GM21367 (cell line): ENCODE measurements around the gene PCDHB1.
"Not testable (repeated sequence)": the region's sequence is repeated elsewhere in the genome, so short reads cannot be mapped to it uniquely, and the experiment has no call there.

Experiments
- ATAC-seq: cut with Tn5 transposase; IDR thresholded peaks from one replicate; pipeline ENCODE4 v1.9.1; 2021; ENCODE audit not compliant: unreplicated experiment

PCDHB1 gene

DNA sequence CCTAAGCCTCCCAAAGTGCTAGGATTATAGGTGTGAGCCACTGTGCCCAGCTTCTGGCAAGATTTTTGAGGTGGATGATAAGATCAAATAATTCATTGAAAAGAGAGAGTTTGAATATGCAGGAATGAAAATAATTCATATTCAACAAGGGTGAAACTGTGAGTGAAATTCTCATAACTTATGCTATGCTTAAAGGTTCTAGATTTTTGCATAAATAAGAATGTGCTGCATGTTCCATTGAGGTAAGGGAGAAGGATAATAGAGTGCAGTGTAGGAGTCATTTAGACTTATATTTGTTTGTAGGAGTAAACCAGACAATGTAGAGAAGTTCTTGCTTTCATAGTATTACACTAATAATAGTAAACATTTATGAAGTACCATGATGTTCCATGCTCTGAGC is 31.1 kb downstream of the PCDHB1 start:
- ATAC-seq, result no peak

DNA sequence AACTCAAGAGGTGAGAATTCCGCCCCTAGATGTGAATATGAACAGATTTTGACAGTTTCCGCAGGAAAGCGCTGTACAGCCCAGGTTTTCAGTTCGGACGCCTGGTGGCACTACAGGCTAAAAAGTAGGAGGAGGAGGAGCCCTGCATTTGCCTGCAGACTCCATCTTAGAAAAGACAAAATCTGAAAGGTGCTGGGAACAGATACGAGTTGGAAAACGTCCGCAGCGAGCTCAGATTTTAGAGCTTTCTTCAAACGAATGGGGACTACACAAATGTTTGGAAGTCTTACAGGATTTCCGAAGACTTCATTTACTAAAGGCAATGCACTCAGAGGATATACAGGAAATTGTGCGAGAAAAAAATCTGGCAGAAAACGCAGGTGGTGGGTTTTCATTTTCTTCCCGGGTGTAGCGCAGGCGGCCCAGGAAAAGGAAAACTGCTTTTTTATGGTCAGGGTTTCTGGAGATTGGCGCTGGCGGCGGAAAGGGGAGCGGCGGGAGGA is 33.4 kb downstream of the PCDHB1 start:
- peak; percentile 62 for ATAC-seq

DNA sequence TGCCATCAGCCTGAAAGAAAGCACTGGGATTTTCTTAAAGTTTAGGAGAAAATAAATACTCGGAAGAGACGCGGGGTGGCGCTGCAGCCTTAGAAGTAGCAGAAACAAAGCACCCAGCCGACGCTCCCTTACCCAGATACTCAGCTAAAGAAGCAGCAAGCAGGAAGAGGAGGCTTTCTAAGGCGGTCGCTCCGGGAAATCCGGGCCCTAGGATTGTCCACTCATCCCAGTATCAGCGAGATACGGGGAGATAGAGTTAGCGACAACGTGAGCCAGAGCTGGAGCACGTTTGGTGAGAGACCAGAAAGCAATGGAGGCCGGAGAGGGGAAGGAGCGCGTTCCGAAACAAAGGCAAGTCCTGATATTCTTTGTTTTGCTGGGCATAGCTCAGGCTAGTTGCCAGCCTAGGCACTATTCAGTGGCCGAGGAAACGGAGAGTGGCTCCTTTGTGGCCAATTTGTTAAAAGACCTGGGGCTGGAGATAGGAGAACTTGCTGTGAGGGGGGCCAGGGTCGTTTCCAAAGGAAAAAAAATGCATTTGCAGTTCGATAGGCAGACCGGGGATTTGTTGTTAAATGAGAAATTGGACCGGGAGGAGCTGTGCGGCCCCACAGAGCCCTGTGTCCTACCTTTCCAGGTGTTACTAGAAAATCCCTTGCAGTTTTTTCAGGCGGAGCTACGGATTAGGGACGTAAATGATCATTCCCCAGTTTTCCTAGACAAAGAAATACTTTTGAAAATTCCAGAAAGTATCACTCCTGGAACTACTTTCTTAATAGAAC is 43.5 kb downstream of the PCDHB1 start, which contains the start of gene PCDHB2:
TSS of gene PCDHB2 (plus strand) at position 135 of the 782 bp plus-strand sequence. CDS start at position 311, 176 bp downstream.
- no peak for ATAC-seq

DNA sequence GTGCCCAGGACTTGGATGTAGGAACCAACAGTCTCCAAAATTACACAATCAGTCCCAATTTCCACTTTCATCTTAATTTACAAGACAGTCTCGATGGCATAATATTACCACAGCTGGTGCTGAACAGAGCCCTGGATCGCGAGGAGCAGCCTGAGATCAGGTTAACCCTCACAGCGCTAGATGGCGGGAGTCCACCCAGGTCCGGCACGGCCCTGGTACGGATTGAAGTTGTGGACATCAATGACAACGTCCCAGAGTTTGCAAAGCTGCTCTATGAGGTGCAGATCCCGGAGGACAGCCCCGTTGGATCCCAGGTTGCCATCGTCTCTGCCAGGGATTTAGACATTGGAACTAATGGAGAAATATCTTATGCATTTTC is 44.1 kb downstream of the PCDHB1 start:
- no peak for ATAC-seq

DNA sequence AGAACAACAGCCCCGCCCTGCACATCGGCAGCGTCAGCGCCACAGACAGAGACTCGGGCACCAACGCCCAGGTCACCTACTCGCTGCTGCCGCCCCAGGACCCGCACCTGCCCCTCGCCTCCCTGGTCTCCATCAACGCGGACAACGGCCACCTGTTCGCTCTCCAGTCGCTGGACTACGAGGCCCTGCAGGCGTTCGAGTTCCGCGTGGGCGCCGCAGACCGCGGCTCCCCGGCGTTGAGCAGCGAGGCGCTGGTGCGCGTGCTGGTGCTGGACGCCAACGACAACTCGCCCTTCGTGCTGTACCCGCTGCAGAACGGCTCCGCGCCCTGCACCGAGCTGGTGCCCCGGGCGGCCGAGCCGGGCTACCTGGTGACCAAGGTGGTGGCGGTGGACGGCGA is 45.0 kb downstream of the PCDHB1 start:
- ATAC-seq, result not testable (repeated sequence)

DNA sequence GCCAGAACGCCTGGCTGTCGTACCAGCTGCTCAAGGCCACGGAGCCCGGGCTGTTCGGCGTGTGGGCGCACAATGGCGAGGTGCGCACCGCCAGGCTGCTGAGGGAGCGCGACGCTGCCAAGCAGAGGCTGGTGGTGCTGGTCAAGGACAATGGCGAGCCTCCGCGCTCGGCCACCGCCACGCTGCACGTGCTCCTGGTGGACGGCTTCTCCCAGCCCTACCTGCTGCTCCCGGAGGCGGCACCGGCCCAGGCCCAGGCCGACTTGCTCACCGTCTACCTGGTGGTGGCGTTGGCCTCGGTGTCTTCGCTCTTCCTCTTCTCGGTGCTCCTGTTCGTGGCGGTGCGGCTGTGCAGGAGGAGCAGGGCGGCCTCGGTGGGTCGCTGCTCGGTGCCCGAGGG is 45.4 kb downstream of the PCDHB1 start:
- ATAC-seq, result not testable (repeated sequence)

DNA sequence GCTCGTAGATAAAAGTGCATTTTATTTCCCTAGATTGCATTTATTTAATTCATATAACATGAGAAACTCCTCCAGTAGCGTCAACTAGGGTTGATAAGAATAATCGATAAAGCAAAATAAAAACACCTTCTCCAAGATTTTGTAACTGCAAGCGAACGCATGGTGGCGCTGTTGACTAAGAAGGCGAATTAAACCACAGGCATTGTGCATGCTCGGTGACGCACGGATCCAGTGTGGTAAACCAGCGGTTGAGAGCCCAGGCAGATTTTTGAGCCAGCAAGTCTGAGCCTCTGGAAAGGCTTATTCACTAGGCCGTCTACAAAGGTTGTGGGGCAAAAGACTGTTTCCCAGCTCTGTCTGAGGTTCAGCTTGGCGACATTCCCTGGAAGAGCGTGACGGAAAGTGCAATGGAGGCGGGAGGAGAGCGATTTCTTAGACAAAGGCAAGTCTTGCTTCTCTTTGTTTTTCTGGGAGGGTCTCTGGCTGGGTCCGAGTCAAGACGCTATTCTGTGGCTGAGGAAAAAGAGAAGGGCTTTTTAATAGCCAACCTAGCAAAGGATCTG is 49.1 kb downstream of the PCDHB1 start, which contains the start of gene PCDHB3:
TSS of gene PCDHB3 (plus strand) at position 231 of the 563 bp plus-strand sequence. CDS start at position 408, 177 bp downstream.
- ATAC-seq, result no peak

DNA sequence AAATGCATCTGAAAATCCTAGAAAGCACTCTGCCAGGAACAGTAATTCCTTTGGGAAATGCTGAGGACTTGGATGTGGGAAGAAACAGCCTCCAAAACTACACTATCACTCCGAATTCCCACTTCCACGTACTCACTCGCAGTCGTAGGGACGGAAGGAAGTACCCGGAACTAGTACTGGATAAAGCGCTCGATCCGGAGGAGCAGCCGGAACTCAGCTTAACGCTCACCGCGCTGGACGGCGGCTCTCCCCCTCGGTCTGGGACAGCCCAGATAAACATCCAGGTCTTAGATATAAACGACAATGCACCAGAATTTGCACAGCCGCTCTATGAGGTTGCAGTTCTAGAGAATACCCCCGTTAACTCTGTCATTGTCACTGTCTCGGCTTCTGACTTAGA is 49.9 kb downstream of the PCDHB1 start:
- ATAC-seq, result no peak

DNA sequence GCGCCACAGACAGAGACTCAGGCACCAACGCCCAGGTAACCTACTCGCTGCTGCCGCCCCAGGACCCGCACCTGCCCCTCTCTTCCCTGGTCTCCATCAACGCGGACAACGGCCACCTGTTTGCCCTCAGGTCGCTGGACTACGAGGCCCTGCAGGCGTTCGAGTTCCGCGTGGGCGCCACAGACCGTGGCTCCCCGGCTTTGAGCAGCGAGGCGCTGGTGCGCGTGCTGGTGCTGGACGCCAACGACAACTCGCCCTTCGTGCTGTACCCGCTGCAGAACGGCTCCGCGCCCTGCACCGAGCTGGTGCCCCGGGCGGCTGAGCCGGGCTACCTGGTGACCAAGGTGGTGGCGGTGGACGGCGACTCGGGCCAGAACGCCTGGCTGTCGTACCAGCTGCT is 50.9 kb downstream of the PCDHB1 start:
- ATAC-seq, result not testable (repeated sequence)

DNA sequence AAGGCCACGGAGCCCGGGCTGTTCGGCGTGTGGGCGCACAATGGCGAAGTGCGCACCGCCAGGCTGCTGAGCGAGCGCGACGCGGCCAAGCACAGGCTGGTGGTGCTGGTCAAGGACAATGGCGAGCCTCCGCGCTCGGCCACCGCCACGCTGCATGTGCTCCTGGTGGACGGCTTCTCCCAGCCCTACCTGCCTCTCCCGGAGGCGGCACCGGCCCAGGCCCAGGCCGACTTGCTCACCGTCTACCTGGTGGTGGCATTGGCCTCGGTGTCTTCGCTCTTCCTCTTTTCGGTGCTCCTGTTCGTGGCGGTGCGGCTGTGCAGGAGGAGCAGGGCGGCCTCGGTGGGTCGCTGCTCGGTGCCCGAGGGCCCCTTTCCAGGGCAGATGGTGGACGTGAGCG is 51.3 kb downstream of the PCDHB1 start:
- ATAC-seq, result not testable (repeated sequence)

DNA sequence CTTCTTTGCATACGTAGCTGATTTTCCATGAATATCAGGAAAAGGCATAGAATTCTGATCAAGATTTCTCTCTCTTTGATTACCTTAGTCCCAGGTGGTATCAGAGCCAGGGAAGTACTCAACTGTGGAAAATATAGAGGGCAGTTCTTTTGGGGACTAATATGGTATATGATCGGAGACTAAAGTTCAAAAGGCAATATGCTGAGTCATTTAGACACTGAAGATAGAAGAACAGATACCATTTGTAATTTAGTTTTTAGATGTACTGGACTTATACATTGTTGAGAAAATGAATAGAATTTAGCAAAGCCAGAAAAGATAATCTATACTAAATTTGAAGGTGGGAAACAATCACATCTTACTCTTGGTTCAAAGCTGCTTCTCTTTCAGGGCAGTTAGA is 54.2 kb downstream of the PCDHB1 start:
- no peak for ATAC-seq
